SU-DHL-6 (cell line): ENCODE results near the gene LIFR.

Source experiments
- H2AFZ ChIP-seq: fragments of 200-600 bp; sonication (generic); 2 replicates; pipeline ENCODE4 v1.6.1; 2014; ENCODE audit warnings: low read depth, mild to moderate bottlenecking, moderate library complexity, mixed read lengths, antibody characterized with exemption, low read length; ENCODE audit not compliant: severe bottlenecking
- H3F3A ChIP-seq: fragments of 200-600 bp; shearing (Covaris generic); 2 replicates; pipeline ENCODE4 v1.6.0; 2016; ENCODE audit warnings: antibody characterized with exemption, mild to moderate bottlenecking; ENCODE audit not compliant: insufficient read depth
- H3K27ac ChIP-seq: fragments of 200-600 bp; sonication (generic); 2 replicates; pipeline ENCODE4 v1.5.1; 2016; ENCODE audit warnings: low read depth, mild to moderate bottlenecking, low read length, moderate library complexity, mixed read lengths
- H3K27me3 ChIP-seq: fragments of 200-600 bp; sonication (generic), shearing (Covaris generic); 2 replicates; pipeline ENCODE4 v1.6.0; 2014; ENCODE audit warnings: mild to moderate bottlenecking, low read length
- H3K36me3 ChIP-seq: fragments of 200-600 bp; sonication (generic); 2 replicates; pipeline ENCODE4 v1.6.1; 2014; ENCODE audit warnings: mild to moderate bottlenecking, low read length, mixed read lengths
- H3K4me2 ChIP-seq: fragments of 300-600, 200-600 bp; shearing (Covaris generic), sonication (generic); 2 replicates; pipeline ENCODE4 v1.6.0; 2014; ENCODE audit warnings: low read length, low read depth, mild to moderate bottlenecking; ENCODE audit not compliant: poor library complexity, severe bottlenecking
- H3K4me3 ChIP-seq: fragments of 200-600 bp; sonication (generic); 2 replicates; pipeline ENCODE4 v1.5.1; 2014; ENCODE audit warnings: antibody characterized with exemption, low read length, mild to moderate bottlenecking, mixed read lengths; ENCODE audit not compliant: insufficient read depth, poor library complexity, severe bottlenecking
- H3K79me2 ChIP-seq: fragments of 200-600 bp; sonication (generic); 2 replicates; pipeline ENCODE4 v1.6.1; 2014; ENCODE audit warnings: mild to moderate bottlenecking, low read length, moderate library complexity; ENCODE audit not compliant: insufficient read depth
- H3K9ac ChIP-seq: fragments of 200-600 bp; sonication (generic); 2 replicates; pipeline ENCODE4 v1.7.0; 2014; ENCODE audit warnings: mild to moderate bottlenecking, low read length
- H3K9me2 ChIP-seq: fragments of 200-600 bp; sonication (generic); replicated peaks from 2 replicates; pipeline ENCODE4 v1.6.1; 2014; ENCODE audit warnings: low read length; ENCODE audit not compliant: insufficient read depth
- H3K9me3 ChIP-seq: fragments of 200-600 bp; sonication (generic); 2 replicates; pipeline ENCODE4 v1.6.1; 2014; ENCODE audit warnings: low read length, mixed read lengths; ENCODE audit not compliant: insufficient read depth
- H4K20me1 ChIP-seq: fragments of 200-600 bp; sonication (generic); 2 replicates; pipeline ENCODE4 v1.6.1; 2014; ENCODE audit warnings: low read depth, mild to moderate bottlenecking, antibody characterized with exemption, low read length, moderate library complexity, mixed read lengths
- EZH2phosphoT487 ChIP-seq: fragments of 200-600 bp; sonication (generic), shearing (Covaris generic); conservative IDR thresholded peaks from 2 replicates; pipeline ENCODE4 v1.6.1; 2018; ENCODE audit warnings: mild to moderate bottlenecking, antibody characterized with exemption, low read length, moderate library complexity, mixed read lengths
- TF ChIP-seq, protein P1 (sequence below): fragments of 200-600 bp; sonication (generic); IDR thresholded peaks from one replicate; pipeline ENCODE4 v1.5.1; 2017; ENCODE audit warnings: antibody characterized with exemption, mild to moderate bottlenecking, low read length, moderate library complexity; ENCODE audit not compliant: insufficient read depth, poor library complexity, severe bottlenecking

LIFR gene, protein sequence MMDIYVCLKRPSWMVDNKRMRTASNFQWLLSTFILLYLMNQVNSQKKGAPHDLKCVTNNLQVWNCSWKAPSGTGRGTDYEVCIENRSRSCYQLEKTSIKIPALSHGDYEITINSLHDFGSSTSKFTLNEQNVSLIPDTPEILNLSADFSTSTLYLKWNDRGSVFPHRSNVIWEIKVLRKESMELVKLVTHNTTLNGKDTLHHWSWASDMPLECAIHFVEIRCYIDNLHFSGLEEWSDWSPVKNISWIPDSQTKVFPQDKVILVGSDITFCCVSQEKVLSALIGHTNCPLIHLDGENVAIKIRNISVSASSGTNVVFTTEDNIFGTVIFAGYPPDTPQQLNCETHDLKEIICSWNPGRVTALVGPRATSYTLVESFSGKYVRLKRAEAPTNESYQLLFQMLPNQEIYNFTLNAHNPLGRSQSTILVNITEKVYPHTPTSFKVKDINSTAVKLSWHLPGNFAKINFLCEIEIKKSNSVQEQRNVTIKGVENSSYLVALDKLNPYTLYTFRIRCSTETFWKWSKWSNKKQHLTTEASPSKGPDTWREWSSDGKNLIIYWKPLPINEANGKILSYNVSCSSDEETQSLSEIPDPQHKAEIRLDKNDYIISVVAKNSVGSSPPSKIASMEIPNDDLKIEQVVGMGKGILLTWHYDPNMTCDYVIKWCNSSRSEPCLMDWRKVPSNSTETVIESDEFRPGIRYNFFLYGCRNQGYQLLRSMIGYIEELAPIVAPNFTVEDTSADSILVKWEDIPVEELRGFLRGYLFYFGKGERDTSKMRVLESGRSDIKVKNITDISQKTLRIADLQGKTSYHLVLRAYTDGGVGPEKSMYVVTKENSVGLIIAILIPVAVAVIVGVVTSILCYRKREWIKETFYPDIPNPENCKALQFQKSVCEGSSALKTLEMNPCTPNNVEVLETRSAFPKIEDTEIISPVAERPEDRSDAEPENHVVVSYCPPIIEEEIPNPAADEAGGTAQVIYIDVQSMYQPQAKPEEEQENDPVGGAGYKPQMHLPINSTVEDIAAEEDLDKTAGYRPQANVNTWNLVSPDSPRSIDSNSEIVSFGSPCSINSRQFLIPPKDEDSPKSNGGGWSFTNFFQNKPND

DNA sequence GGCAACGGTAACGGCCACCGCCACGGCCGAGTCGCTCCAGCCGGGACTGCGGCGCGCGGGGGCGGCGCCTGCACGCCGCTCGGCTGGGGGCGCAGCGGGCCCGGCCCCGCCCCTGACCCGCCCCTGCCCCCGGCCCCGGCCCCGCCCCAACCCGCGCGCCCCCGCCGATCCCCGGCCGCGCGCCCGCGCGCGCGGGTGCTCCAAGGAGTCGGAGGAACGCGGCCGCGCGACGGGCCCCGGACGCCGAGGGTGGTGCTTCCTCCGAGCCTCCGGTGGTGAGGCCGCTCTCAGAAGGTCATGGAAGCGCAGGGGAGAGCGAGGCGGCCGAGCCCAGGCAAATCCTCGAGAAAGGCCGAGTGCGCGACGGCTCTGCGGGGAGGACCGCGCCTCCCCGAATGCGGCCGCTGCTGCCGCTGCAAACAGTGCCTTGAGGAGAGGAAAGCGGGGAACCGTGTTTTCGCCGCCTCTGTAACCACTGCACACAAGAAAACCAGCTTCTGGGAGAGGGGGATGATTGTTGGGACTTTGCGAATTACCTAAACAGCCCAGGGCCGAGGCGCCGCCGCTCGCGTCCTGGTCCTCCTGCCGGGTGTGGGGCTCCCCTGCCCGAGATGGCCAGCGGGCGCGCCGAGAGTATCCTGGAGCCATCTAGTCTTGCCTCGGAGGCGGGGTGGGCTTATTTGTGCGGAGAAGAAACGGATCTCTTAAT is at the start of gene LIFR:
Gene LIFR, minus strand, starts transcription at position 48 of the 709 bp plus-strand sequence. CDS start 25,999 bp downstream, outside the sequence.
- TF ChIP-seq, protein P1, sequence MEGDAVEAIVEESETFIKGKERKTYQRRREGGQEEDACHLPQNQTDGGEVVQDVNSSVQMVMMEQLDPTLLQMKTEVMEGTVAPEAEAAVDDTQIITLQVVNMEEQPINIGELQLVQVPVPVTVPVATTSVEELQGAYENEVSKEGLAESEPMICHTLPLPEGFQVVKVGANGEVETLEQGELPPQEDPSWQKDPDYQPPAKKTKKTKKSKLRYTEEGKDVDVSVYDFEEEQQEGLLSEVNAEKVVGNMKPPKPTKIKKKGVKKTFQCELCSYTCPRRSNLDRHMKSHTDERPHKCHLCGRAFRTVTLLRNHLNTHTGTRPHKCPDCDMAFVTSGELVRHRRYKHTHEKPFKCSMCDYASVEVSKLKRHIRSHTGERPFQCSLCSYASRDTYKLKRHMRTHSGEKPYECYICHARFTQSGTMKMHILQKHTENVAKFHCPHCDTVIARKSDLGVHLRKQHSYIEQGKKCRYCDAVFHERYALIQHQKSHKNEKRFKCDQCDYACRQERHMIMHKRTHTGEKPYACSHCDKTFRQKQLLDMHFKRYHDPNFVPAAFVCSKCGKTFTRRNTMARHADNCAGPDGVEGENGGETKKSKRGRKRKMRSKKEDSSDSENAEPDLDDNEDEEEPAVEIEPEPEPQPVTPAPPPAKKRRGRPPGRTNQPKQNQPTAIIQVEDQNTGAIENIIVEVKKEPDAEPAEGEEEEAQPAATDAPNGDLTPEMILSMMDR: no peak
- TF ChIP-seq EZH2phosphoT487: no peak
- H3K4me2 ChIP-seq: no peak within 1 kb of the TSS
- no peaks in the 10 kb centered on the region for H3K79me2 ChIP-seq
- H2AFZ ChIP-seq: no peak within 1 kb of the TSS
- H3K4me3 ChIP-seq: no peak within 1 kb of the TSS
- H3K36me3 ChIP-seq: no peaks in the 10 kb centered on the region
- no peak within 1 kb of the TSS for H3K27ac ChIP-seq
- H3K9ac ChIP-seq: no peak within 1 kb of the TSS
- no peaks in the 10 kb centered on the region for H3K9me2 ChIP-seq
- no peaks in the 10 kb centered on the region for H3F3A ChIP-seq
- no peaks in the 10 kb centered on the region for H3K9me3 ChIP-seq
- H3K27me3 ChIP-seq: no peaks in the 10 kb centered on the region
- no peaks in the 10 kb centered on the region for H4K20me1 ChIP-seq

DNA sequence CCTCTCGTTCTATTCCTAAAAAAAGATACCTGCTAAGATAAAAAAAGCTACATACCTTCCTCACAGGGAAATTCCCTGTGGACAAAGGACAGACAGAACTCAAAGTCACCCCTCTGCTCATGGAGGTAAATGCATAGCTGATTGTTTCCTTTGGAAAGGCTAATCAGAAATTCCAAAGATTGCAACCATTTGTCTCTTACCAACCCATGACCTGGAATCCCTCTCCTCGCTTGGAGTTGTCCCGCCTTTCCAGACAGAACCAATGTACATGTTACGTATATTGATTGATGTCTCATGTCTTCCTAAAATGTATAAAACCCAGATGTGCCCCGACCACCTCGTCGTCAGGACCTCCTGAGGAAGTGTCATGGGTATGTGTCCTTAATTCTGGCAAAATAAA is 49.2 kb upstream of the LIFR start:
- Histone ChIP-seq H3F3A (no peaks in the 10 kb centered on the region), H3K9ac (no peak overlapping the region), H3K36me3 (no peaks in the 10 kb centered on the region), H3K4me2 (no peak overlapping the region), H3K27me3 (no peaks in the 10 kb centered on the region), H3K9me2 (no peaks in the 10 kb centered on the region), H4K20me1 (no peaks in the 10 kb centered on the region), H3K79me2 (no peaks in the 10 kb centered on the region), H2AFZ (no peak overlapping the region), H3K4me3 (no peak overlapping the region), H3K27ac (no peak overlapping the region), H3K9me3 (no peaks in the 10 kb centered on the region)
- TF ChIP-seq EZH2phosphoT487: no peak
- TF ChIP-seq, protein P1: no peak

DNA sequence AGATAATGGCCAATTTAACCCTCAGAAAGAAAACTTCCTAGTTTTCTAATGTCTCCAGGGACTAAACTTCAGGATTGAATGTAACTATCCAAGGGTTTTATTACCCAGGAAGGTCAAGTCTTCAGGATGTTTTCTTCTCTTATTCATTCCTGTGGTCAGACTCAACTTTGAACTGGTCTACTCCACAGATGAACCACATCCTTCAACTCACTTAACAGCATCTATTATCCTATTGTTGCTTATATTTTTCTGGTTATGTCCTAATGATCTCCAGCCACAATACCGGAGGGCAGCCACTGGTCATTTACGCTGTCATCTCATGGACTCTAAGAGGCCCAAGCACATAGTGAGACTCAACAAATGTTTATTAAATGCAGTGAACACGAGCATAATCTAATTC is 47.2 kb upstream of the LIFR start:
- H3K79me2 ChIP-seq: no peaks in the 10 kb centered on the region
- no peak overlapping the region for H3K4me2 ChIP-seq
- no peak overlapping the region for H3K4me3 ChIP-seq
- TF ChIP-seq EZH2phosphoT487: no peak
- TF ChIP-seq, protein P1: no peak
- H2AFZ ChIP-seq: no peak overlapping the region
- no peak overlapping the region for H3K9ac ChIP-seq
- H3K9me2 ChIP-seq: no peaks in the 10 kb centered on the region
- H3K36me3 ChIP-seq: no peaks in the 10 kb centered on the region
- H3K9me3 ChIP-seq: no peaks in the 10 kb centered on the region
- no peak overlapping the region for H3K27ac ChIP-seq
- no peaks in the 10 kb centered on the region for H3K27me3 ChIP-seq
- no peaks in the 10 kb centered on the region for H3F3A ChIP-seq
- H4K20me1 ChIP-seq: no peaks in the 10 kb centered on the region
